Activated CD4-positive, CD25-positive, alpha-beta regulatory T cell (primary cell): ENCODE results near the gene CDH22.
A peak's percentile ranks its signal among the peaks of the same experiment; 100 is the strongest.

Experiments
- DNase-seq, 4 experiments: peaks; one replicate each; lab custom pipeline; 2025; lab: John Stamatoyannopoulos, UW

Gene CDH22

DNA sequence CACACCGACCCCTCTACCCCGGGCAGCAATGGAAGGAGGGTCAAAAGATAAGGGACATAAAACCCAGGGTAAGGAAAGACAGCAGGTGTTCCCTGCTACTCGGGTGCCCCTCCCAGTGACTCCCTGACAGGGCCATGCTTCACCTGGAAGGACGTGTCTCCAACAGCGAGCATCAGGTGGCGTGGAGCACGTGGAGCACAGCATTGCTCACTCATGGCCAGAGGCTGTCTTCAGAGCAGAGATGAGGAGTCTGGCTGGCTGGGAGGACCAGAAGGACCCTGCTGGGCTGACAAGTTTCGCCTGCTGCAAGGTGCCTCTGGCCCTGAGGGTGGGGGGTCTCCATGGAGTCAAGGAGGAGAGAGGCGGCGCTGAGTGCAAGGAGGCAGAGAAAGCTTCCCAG is 15.3 kb upstream of the CDH22 start:
- DNase-seq: no peak

DNA sequence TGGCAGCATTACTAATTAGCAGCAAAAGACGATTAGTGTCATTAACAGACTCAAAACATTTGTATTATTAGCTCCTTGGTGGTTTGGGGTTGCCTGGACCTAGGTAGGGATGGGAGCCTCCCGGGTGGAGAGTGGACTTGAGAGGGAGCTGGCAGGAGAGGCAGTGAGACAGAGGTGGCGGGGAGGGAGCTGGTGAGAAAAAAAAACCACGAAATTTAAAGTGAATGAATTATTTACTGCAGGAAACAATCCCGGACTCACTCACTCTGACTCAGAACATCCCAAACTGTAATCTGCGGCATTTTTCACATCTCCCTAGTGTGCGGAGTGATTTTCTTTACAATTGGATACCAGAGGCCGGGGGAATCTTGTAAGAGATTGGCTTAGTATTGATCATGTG is 14.3 kb upstream of the CDH22 start:
- no peak for DNase-seq

DNA sequence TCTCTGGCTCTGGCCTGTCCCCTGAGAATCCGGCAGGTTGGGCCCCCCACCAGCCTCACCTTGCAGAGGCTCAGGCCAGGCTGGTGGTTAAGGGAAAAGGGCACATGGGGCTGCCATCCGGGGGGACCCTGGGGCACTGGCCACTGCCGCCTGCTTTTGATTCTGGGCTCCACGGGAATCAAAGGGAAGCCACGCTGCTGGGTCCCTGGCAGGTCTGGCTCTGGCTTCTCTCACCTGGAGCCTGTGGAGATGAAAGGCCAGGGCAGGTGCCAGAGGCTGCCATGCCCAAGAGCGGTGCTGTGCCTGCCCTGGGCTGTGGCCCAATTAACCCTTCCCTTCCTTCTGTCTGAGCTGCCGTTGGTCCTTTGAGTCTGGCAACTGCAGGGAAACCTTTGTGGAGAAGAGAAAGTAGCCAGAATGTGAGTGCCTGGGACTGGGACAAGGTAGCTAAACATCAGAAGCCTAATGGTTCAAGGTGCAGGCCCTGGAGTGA is 9.4 kb upstream of the CDH22 start:
- DNase-seq: no peak

DNA sequence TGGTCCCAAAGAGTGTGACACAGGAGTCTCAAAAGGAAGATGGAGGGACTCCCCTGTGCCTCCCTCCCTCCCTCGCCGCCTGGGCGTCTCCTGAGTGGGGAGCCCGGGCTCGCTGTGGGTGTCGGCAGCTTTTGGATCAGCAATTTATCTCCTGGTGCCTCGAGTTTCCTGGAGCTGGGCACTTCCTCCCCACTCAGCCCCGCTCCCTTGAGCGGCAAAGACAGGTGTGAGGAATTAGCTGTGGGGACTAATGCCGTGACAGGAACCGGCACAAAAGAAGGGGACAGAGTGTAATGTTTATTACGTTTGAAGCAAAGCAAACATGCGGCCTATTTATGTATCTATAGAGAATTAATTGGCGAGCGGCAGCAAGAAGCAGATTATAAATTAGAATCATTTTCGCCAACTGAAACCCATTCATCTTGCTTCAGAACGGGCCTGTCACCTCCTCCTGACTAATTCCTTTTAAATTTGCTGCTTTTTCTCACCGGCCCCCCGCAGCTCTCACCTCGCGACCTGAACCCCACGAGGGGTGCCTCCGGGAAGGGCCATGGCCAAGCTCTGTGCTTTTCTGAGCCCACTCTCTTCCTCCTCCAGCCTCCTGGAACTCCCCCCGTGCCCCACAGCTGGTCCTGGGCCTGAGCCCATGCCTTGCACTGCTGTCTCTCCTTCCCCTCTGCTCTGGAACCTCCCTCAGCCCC is 8.8 kb upstream of the CDH22 start:
- no peak for DNase-seq

DNA sequence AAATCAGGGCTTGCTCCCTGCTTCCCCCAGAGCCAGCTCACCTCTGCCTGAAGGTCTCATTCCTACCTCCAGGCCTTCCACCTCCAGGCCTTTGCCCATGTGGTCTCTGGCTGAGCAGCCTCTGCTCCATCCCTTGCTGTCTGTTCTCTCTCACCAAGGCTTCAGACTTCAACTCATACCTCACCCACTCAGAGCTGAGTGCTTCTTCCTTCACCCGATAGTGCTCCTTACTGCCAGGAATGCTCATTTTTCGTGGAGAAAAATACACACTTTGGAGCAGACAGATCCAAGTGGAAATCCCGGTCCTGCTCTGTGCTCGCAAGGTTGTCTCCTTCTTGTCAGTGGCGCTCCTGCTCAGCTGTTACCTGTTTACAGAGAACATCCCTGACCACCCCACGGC is 7.0 kb upstream of the CDH22 start:
- no peak for DNase-seq

DNA sequence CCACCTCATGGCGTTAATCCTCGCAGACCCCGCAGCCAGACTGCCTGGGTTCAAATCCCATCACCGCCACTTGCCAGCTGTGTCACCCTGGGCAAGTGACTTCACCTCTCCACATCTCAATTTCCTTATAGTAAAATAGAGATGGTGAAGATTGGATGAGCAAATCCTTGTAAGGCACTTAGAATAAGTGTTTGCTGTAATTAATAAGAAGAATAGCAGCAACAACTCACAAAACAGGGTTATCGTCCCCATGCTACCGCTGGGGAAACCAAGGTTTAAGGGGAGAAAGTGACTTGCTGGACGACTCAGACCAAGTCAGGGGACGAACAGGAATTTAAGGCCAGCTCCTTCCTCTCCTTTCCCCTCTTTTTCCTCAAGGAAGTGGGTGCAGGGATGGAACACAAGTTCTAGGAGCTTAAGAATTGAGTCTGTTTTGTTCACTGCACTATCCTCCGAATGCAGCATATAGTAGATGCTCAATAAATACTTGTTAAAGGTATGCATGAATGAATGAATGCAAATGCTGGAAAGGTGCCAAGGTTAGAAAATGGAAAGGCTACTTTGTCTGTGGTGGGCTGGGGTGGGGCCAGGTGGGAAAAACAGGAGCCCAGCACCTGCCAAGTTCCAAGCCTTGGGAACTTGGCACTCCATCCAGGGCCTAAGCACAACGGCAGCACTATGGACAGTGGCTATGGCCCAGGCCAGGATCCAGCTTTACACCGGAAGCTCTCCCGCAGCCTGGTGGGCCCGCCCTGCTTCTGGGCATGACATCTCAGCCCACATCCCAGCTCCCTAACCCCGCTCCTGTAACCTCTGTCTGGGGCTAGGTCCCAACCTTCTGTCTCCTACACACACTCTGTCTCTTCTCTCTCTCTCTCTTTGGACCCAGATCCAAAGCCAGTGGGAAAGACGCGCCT is 4.9 kb upstream of the CDH22 start:
- no peak for DNase-seq

DNA sequence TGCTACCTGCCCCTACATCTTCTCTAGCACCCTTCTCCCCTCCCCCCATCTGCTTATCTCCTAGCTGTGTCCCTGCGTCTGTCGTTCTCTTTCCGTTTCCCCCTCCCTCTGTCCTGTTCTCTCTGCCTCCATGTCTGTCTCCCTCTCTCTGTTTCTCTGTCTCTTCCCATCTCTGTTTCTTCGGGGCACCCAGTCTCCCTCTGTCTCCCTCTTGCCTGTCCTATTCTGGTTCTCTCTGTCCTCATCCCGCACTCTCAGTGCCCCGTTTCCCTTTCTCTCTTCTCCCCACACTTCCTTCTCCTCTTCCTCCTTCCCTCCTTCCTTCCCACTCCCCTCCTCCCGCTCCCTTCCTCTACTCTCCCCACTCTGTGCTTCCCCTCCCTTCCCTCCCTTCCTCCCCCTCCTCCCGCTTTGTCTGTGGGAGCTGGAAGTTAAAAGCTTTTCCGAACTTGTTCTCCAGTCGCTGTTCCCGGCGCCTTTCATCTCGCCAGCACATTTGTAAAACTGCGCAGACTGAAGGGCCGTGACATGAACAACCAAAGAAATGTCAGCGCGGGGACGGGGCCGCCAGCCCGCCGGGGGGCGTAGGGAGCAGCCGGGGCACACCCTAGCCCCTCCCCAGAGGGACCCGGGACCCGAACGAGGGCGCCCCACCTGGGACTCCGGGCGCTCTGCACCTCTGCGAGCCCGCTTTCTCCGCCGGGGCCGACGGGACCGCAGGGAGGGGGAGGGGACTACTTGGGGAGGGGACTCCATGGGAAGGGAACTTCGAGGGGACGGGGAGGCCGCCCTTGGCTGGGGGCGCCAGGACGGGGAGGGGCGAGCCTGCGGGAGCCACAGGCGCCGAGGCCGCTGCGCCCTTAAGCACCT is 4.0 kb upstream of the CDH22 start:
- no peak for DNase-seq

DNA sequence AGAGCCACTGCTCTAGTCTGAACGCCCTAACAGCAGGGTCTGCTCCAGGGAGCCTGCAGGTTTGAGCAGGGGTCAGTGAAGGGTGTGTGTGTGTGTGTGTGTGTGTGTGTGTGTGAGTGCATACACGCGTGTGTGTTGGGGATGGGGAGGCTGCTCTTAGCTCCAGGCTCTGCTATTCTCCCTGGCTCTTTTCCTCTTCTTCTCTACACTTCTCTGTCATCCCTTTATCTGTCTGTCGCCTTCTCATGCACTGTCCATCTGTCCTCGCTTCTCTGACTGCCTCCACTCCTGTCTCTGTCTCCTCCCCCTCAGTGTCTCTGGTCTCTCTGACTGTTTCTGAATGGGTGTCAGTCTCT is 3.4 kb upstream of the CDH22 start:
- no peak for DNase-seq

DNA sequence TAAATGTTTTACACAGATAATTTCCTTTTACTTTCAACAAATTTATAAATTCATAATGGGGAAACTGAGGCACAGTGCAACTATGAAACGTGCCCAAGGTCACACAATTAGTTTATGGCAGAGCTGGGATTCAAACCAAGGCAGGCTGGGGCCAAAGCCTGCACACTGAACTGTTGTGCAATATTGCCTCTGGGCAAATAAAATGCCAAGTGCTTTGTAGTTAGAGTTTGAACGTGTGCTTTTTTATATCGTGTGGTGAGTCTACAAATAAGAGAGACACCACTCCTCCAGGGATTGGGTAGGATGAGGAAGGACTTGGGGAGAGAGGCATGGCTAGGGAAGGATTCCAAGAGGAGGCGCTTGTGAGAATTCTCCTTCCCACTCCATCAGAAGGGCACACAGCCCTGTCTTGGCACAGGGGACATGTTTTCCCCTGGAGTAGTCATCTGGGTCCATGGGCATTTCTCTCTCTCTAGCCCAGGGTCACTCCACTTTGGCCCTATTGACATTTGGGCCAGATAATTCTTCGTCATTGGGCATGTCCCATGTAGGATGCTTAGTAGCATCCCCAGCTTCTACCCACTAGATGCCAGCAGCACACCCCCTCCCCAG is 2.8 kb upstream of the CDH22 start:
- DNase-seq: no peak

DNA sequence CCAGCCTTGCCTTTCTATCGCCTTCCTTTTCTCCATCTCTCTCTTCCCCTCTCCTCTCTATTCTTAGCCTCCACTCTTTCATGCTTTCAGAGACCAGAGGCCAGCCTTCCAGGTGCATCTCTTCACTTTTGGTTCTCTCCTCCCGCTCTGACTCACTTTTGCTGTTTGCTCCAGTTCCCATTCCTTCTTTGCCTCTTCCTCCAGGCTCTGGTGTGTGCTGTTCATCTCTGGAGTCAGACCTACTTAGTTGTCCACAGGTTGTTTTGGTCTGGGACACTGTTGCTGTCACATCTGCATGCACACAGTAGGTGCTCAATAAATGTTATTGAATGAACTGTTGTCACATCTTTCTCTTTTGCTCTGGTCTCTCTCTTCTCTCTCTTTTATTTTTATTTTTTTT is 1.6 kb upstream of the CDH22 start:
- no peak for DNase-seq

DNA sequence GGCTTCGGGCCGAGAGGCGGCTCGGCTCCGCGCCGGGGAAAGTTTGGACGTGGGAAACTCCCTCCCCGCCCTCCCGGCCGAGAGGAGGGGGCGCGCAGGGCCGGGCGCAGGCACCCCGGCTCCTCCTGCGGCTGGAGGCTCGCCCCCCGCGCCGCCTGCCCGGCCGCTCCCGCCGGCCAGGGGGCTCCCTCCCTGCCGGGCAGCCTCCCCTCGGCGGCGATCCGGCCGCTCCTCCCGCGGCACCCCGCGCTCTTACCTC is 370 bp downstream of the CDH22 start:
- DNase-seq: no peak

DNA sequence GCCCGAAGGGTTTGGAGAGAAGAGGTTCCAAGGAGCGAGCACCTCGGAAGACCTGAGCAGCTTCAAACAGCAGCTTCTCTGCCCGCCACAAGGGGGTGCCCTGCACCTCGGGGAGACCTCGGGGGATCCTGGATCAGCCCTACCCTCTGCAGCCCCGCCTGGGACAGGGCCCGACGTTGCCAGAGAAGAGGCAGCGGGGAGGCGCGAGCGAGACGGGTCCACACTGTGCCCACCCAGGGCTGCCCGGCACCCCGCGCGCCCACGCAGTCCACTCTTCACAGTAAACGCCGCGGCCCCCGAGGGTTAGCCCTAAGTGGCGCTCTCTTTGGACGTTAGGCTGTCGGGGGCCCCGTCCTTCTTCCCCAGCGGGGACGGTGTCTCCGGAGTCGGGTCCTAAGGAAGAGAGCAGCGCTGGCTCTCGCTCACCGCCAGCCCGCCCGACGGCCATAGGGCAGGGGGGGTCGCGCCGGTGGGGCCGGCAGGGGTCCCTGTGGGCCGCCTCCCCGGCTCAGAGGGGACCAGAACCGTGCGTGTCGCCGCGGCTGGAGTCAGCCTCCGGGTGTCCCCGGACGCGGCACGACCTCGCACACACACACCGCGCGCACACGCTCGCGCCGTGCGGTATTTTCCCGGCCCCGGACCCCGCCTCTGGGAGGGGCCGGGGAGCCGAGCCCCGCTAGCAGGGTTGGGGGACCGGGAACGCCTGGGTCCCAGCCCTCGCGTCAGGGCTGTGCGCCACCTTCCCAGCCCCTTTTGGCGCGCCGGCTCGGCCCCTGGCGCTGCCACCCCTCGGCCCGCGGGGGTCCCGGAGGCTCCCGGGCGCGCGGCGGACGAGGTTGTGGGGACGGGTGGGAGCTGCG is 929 bp downstream of the CDH22 start:
- peak; percentile 28 to 62 (median 48) for DNase-seq

DNA sequence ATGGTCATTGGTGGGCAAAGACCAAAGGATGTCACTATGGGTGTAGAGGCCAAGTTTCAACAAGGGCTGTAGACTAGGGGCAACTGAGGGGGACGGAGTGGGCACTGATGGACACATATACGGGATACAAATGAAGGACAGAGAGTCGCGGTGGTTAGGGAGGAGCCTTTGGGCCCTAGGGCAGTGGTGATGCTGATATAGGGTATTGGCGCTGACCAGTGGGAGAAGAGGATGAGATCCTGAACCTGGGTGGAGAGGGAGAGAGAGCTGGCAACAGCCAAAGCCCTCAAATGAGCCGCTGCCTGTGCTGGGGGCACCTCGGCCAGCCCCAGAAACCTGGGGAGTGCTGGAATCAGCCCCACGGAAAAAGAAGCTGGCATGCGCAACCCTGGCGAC is 1.6 kb downstream of the CDH22 start:
- no peak for DNase-seq

DNA sequence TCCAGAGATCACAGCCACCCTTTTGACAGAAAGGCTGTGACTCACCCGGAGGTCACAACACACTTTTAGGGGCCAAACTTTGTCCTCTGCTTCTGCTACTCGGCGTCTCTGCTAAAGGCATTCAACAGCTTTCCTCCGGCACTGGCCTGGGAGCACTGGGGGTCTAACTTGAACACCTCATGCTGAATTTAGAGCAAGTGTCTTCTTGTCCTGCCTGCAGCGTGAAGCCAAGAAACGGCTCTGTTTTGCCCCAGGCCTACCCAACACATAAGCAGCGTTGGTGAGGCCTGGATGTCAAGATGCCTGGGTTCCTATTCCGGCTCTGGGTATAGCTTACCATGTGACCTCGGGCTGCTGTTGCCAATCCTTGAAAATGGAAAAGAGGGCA is 2.3 kb downstream of the CDH22 start:
- DNase-seq: no peak

DNA sequence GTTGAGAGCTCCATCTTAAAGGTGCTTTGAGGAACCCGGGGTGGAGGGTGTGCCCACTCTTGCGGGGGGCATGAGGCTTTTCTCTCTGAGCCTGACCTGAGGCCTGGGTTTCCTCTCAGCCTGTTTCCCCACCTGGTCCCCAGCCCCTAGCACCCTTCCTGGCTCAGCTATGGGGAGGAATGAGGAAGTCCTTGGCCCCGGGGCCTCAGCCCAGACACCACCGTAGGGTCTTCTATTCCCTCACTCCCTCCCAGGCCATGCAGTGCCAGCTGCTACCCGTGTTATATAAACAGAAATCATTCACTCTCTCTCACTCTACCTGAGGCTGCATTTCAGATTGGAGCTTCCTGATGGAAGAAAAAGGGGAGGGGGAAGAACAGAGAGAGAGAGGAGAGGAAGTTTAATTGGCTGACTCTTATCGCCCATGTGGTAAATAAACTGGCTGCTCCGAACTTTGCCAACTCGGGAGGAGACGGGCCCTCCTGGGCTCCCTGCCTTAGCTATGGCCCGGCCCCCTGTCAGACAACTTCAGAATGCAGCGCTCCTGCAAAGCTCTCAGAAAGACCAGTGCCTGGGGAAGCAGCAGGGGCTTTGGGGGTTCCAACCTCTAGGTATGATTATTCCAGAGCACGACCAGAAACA is 2.8 kb downstream of the CDH22 start:
- DNase-seq: no peak

DNA sequence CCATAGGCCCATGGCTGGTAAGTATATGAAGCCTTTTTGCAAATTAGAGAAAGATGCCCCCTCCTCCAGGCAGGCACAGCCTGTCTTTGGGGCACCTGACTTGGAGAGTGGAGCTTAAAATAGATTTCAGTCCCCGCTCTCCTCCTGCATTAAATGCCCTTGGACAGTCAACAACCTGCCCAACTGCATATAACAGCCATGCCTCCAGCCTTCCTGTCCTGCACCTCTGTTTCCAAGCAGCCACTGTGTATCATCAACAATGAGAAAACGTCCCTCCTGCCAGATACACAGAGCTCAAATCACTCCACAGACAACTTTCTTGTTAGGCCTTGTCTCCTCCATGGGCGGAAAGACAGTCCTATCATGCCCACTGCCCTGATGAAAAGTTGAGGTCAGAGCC is 3.4 kb downstream of the CDH22 start:
- DNase-seq: no peak

DNA sequence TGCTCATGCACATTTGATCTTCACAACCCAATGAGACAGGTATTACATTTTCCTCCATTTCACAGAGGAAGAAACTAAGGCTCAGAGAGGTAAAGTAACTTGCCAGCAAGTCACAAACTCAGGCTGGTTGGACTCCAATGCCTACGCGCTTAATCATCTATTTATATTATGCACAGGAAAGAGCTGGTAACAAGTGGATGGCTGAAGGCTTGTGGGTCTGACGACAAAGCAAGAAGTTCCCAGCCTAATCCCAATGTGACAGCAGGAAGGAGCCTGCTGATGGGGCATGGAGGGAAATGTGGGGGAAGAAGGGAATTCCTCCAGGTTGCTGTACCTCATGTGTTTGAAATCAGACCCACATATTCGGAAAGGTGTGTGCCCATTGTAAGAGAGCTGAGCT is 3.9 kb downstream of the CDH22 start:
- DNase-seq: no peak

DNA sequence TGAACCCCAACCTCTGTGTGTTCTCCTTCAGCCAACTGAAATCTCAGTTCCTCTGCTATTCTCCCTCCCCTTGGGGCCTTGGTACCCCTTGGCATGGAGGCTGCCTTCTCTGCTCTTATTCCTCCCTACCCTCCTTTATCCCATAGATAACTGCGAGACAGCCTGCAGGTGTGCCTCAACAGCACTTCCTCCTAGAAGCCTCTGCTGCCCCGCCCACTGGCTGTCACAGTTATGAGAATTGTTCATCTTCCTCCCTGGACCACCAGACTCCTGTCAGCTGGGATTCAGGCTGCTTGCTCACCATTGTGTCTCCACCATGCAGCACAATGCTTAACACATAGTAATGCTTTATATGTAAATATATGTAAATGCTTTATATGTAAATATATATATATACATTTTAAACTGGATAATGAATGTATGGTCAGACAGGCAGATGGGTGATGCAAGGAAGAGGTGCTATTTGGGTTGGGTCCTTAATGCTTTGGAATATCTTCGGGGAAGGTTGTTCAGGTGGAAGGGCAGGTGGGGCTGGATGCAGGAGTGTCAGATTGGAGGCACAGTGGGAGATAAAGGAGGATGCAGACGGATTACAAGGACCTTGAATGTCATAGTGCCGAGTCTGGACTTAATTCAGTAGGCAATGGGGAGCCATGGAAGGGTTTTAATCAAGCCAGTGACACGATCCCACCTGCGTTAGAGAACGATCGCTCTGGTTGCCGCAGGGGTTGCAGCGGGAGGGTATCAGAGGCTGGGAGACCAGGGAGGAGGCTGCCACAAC is 4.9 kb downstream of the CDH22 start:
- DNase-seq: no peak

DNA sequence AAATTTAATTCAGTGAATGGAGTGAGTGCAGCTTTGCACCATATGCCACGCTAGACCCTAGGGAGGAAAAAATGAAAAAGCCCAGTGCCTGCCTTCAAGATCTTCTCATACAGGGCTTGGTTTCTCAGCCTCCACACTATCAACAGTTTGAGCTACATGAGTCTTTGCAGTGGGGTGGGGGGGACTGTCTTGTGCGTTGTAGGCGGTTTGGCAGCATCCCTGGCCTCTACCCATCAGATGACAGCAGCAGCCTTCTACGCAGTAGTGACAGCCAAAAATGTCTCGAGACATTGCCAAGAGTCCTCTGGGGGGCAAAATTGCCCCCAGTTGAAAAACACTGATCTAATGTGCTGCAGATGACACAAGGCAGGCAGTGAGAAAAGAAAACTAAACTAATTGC is 6.2 kb downstream of the CDH22 start:
- DNase-seq: no peak

DNA sequence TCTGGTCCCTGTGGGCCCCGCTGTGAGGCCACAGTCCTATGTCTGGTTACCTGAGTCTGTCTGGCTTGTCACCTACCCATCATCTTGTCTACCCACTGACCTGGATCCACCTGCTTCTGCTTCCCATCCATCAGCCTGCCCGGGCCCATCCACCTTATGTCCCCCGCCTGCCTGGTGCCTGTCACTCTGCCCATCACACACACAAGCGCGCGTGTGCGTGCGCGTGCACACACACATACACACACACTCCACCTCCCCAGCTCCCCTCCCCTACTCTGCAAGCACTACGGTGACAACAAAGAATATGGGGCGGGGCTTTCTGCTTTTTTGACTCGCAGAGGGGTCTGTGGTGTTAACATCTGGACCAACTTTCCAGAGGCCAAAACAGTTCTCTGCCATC is 8.0 kb downstream of the CDH22 start:
- no peak for DNase-seq
